SK-N-SH (cell line): ENCODE data around the gene DNAJC4.

Source experiments
- NFIC ChIP-seq: IDR thresholded peaks from 2 replicates; pipeline ENCODE4 v1.4.0; 2012; ENCODE audit warnings: borderline replicate concordance
- NRF1 ChIP-seq: IDR thresholded peaks from 2 replicates; pipeline ENCODE4 v1.6.1; 2012; ENCODE audit warnings: low read depth, mild to moderate bottlenecking, low read length
- POLR2AphosphoS5 ChIP-seq: IDR thresholded peaks from 2 replicates; pipeline ENCODE4 v1.6.1; 2012; ENCODE audit warnings: low read depth, low read length
- RFX5 ChIP-seq: IDR thresholded peaks from 2 replicates; pipeline ENCODE4 v1.6.1; 2012; ENCODE audit warnings: mild to moderate bottlenecking, improper control_type of control experiment, low read length
- TF ChIP-seq, protein P1 (sequence below): IDR thresholded peaks from 2 replicates; pipeline ENCODE4 v1.4.0; 2012; ENCODE audit warnings: low read depth
- TF ChIP-seq, protein P2 (sequence below): fragments of 150-350 bp; IDR thresholded peaks from 2 replicates; pipeline ENCODE4 v1.6.1; 2017; ENCODE audit warnings: antibody characterized with exemption, low read length, low read depth, borderline replicate concordance
- TF ChIP-seq, protein P3 (sequence below): fragments of 200-600 bp; sonication (generic); IDR thresholded peaks from 2 replicates; pipeline ENCODE4 v1.6.1; 2017; ENCODE audit warnings: antibody characterized with exemption, mild to moderate bottlenecking, moderate library complexity
- TF ChIP-seq, protein P4 (sequence below): fragments of 150-350 bp; IDR thresholded peaks from 2 replicates; pipeline ENCODE4 v1.6.1; 2016; ENCODE audit warnings: mild to moderate bottlenecking, low read depth, low read length

DNA sequence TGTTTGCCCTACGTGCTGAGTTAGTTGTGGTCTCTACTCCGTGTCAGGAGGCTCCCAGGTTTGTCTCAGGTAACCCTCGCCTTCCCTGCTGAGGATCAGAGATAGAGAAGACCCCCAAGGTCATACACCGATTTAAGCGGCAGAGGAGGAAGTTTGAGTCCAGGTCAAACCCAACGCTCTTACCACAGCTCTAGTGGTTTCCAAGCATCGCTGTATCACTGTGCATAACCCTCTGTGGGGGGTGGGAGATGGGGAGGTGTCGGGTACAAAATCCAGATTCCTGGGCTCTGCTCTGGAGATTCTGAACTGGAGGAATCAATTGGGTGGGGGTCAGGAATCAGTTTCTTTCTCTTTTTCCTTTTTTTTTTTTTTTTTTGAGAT is 627 bp downstream of the DNAJC4 start:
- TF ChIP-seq, protein P1, sequence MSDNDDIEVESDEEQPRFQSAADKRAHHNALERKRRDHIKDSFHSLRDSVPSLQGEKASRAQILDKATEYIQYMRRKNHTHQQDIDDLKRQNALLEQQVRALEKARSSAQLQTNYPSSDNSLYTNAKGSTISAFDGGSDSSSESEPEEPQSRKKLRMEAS = no peak
- TF ChIP-seq, protein P2, sequence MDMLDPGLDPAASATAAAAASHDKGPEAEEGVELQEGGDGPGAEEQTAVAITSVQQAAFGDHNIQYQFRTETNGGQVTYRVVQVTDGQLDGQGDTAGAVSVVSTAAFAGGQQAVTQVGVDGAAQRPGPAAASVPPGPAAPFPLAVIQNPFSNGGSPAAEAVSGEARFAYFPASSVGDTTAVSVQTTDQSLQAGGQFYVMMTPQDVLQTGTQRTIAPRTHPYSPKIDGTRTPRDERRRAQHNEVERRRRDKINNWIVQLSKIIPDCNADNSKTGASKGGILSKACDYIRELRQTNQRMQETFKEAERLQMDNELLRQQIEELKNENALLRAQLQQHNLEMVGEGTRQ = no peak
- TF ChIP-seq, protein P3, sequence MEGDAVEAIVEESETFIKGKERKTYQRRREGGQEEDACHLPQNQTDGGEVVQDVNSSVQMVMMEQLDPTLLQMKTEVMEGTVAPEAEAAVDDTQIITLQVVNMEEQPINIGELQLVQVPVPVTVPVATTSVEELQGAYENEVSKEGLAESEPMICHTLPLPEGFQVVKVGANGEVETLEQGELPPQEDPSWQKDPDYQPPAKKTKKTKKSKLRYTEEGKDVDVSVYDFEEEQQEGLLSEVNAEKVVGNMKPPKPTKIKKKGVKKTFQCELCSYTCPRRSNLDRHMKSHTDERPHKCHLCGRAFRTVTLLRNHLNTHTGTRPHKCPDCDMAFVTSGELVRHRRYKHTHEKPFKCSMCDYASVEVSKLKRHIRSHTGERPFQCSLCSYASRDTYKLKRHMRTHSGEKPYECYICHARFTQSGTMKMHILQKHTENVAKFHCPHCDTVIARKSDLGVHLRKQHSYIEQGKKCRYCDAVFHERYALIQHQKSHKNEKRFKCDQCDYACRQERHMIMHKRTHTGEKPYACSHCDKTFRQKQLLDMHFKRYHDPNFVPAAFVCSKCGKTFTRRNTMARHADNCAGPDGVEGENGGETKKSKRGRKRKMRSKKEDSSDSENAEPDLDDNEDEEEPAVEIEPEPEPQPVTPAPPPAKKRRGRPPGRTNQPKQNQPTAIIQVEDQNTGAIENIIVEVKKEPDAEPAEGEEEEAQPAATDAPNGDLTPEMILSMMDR = no peak
- TF ChIP-seq POLR2AphosphoS5 (no peak), RFX5 (no peak), NFIC (no peak), NRF1 (no peak)
- TF ChIP-seq, protein P4, sequence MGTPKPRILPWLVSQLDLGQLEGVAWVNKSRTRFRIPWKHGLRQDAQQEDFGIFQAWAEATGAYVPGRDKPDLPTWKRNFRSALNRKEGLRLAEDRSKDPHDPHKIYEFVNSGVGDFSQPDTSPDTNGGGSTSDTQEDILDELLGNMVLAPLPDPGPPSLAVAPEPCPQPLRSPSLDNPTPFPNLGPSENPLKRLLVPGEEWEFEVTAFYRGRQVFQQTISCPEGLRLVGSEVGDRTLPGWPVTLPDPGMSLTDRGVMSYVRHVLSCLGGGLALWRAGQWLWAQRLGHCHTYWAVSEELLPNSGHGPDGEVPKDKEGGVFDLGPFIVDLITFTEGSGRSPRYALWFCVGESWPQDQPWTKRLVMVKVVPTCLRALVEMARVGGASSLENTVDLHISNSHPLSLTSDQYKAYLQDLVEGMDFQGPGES = no peak
